Natural killer cell (primary cell): Measurements from ENCODE around the gene KIF1A. TPM values are rescaled to one million over a fixed set of nuclear protein-coding genes. Genes with fewer than 3 reads are reported as not detected.
"Not testable (repeated sequence)": the region's sequence is repeated elsewhere in the genome, so short reads cannot be mapped to it uniquely, and the experiment has no call there.

ENCODE experiments used
- ATAC-seq, 3 donors: fragments of 150-1000 bp in 2 of 3; fragments of 200-7000 bp in 1 of 3; cut with Tn5 transposase; 1 replicate in 1 of 3; 2 replicates in 2 of 3; pipeline ENCODE4 v1.10.0; 2021; ENCODE audit warnings: mild to moderate bottlenecking in 2 of 3, moderate library complexity in 2 of 3
- DNase-seq, 2 donors: peaks; one replicate each; pipeline versions ENCODE4 v3.0.0 to v3.0.0-alpha.2; 2013 to 2021; ENCODE audit warnings: mixed read lengths in 1 of 2
- H3K27ac ChIP-seq: one replicate; pipeline ENCODE4 v1.5.1; 2013; ENCODE audit warnings: mild to moderate bottlenecking, low read length
- H3K27me3 ChIP-seq: one replicate; pipeline ENCODE4 v1.6.1; 2013; ENCODE audit warnings: low read length; ENCODE audit not compliant: control insufficient read depth, insufficient read depth
- H3K36me3 ChIP-seq: one replicate; pipeline ENCODE4 v1.6.1; 2013; ENCODE audit warnings: low read length; ENCODE audit not compliant: control insufficient read depth, insufficient read depth
- H3K4me1 ChIP-seq: one replicate; pipeline ENCODE4 v1.6.1; 2013; ENCODE audit warnings: low read length; ENCODE audit not compliant: control insufficient read depth, insufficient read depth
- H3K4me3 ChIP-seq: one replicate; pipeline ENCODE4 v1.5.1; 2013; ENCODE audit warnings: low read length
- H3K9me3 ChIP-seq: one replicate; pipeline ENCODE4 v1.6.1; 2013; ENCODE audit warnings: low read length; ENCODE audit not compliant: control insufficient read depth, insufficient read depth
- H3K27ac Mint-ChIP-seq, 2 donors: one replicate each; pipeline ENCODE4 v1.8.0; 2022; ENCODE audit warnings: mild to moderate bottlenecking in 2 of 2, mixed read lengths in 2 of 2, moderate library complexity in 1 of 2
- H3K27me3 Mint-ChIP-seq, 2 donors: one replicate each; pipeline ENCODE4 v1.8.0; 2022; ENCODE audit warnings: low read depth in 2 of 2, mixed read lengths in 2 of 2
- H3K36me3 Mint-ChIP-seq: one replicate; pipeline ENCODE4 v1.8.0; 2022; ENCODE audit warnings: mixed read lengths
- H3K4me1 Mint-ChIP-seq, 2 donors: one replicate each; pipeline ENCODE4 v1.8.0; 2022; ENCODE audit warnings: mixed read lengths in 2 of 2
- H3K4me3 Mint-ChIP-seq: one replicate; pipeline ENCODE4 v1.8.0; 2022; ENCODE audit warnings: mild to moderate bottlenecking, moderate library complexity, mixed read lengths
- H3K9me3 Mint-ChIP-seq, 2 donors: one replicate each; pipeline ENCODE4 v1.8.0; 2022; ENCODE audit warnings: mixed read lengths in 2 of 2
- CTCF ChIP-seq: fragments of 200-600 bp; IDR thresholded peaks from one replicate; pipeline ENCODE4 v1.8.0; 2022; ENCODE audit warnings: antibody characterized with exemption
- WGBS: methylation state at CpG from one replicate; pipeline ENCODE4 v1.1.7; 2013; ENCODE audit warnings: missing lambda C conversion rate; ENCODE audit not compliant: insufficient coverage; 5-methylcytosine and 5-hydroxymethylcytosine counted together
- intact Hi-C: fragments of 100-400 bp; cut with micrococcal nuclease; formaldehyde crosslinking; loops from one replicate; pipeline ENCODE4 v1.14.2; 2022
- total RNA-seq, 4 donors: library from RNA; stranded (reverse); fragments of 120-200 nt in 1 of 4; gene quantifications; one replicate each; pipeline versions ENCODE4 v1.2.3 to v1.2.4, GENCODE V29; 2013 to 2022

Gene KIF1A
- total RNA-seq, 3 donors from 2014 or later (not counting 1 experiment from before 2014, with no cell fraction given), result 0.09 TPM; not detected in 2

DNA sequence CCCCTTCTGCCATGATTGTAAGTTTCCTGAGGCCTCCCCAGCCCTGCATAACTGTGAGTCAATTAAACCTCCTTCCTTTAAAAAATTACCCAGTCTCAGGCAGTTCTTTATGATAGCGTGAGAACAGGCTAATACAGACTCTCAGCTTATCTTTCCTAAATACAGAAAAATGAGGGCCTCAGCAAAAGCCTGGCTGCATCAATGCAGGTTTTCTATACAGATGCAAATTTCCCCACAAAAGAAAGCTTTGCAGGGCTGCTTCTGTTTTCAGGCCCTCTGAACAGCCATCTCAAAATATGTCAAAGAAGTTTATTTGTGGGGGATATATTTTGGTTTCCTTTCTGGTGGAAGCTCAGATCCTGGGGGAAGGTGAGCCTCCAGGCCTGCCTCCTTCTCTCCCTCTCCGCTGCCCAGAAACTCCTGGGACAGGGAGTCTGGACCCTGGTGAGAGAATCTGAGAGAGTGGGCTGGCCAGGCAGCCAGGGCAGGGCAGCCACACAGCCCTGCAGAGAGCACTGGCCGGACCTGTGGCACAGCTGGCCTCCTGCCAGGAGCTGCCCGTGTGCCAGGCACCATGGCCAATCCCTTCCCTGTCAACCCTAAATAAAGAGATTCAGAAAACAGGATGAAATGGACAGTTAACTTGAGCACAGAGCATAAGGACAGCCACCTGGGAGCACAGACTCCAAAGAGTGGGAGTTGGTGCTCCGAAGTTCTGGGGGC is 27.0 kb upstream of the KIF1A start:
- 90% methylated on average over 4 of the region's 5 CpGs for WGBS
- no peak overlapping the region for H3K4me3 ChIP-seq
- intact Hi-C loops, result no loop called here
- Mint-ChIP-seq H3K4me3 (no peak overlapping the region), H3K36me3 (no peaks in the 10 kb centered on the region), H3K9me3 (no peaks in the 10 kb centered on the region), H3K27ac (no peak overlapping the region), H3K4me1 (no peaks in the 10 kb centered on the region), H3K27me3 (peaks cover 0 to 14% of the 10 kb centered on the region in 2 donors)
- no peak overlapping the region for H3K27ac ChIP-seq
- no peaks in the 10 kb centered on the region for H3K27me3 ChIP-seq
- H3K9me3 ChIP-seq, result no peaks in the 10 kb centered on the region
- no peaks in the 10 kb centered on the region for H3K36me3 ChIP-seq
- no peak for ATAC-seq
- no peaks in the 10 kb centered on the region for H3K4me1 ChIP-seq
- no peak for DNase-seq
- no peak for TF ChIP-seq CTCF

DNA sequence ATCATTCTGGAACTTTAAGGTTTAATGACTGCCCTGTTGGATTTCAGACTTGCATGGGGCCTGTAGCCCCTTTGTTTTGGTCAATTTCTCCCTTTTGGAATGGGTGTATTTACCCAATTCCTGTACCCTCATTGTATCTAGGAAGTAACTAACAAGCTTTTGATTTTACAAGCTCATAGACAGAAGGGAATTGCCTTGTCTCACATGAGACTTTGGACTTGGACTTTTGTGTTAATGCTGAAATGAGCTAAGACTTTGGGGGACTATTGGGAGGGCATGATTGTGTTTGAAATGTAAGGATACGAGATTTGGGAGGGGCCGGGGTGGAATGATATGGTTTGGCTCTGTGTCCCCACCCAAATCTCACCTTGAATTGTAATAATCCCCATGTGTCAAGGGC is 26.3 kb upstream of the KIF1A start:
- H3K27me3 Mint-ChIP-seq, result peaks cover 0 to 14% of the 10 kb centered on the region in 2 donors
- H3K4me3 Mint-ChIP-seq, H3K36me3 Mint-ChIP-seq, H3K4me1 Mint-ChIP-seq, intact Hi-C loops, H3K9me3 ChIP-seq, H3K27me3 ChIP-seq, H3K36me3 ChIP-seq, H3K4me3 ChIP-seq, DNase-seq, H3K27ac ChIP-seq, H3K4me1 ChIP-seq, ATAC-seq, H3K27ac Mint-ChIP-seq, H3K9me3 Mint-ChIP-seq: not testable (repeated sequence)
- WGBS, result 94% methylated on average over 2 of the region's 2 CpGs

- 53% methylated on average over 9 of the region's 9 CpGs for WGBS
- Histone ChIP-seq H3K9me3 (no peaks in the 10 kb centered on the region), H3K27ac (no peak overlapping the region), H3K4me3 (no peak overlapping the region), H3K36me3 (no peaks in the 10 kb centered on the region), H3K27me3 (no peaks in the 10 kb centered on the region), H3K4me1 (no peaks in the 10 kb centered on the region)
- H3K9me3 Mint-ChIP-seq, result no peaks in the 10 kb centered on the region
- no peak overlapping the region for H3K4me3 Mint-ChIP-seq
- no peak overlapping the region for H3K27ac Mint-ChIP-seq
- TF ChIP-seq CTCF, result no peak
- intact Hi-C loops, result loop anchor here (2.0 kb wide), 1 partner anchor 326 kb away; no protein-coding TSS in a partner anchor
- H3K36me3 Mint-ChIP-seq, result no peaks in the 10 kb centered on the region
- H3K4me1 Mint-ChIP-seq, result no peaks in the 10 kb centered on the region
- peak in 1 of 3 donors; percentile 6 for ATAC-seq
- peaks cover 0 to 11% of the 10 kb centered on the region in 2 donors for H3K27me3 Mint-ChIP-seq
- DNase-seq, result peak in 1 of 2 donors; percentile 50
Observed at GRCh38 chr2:240840435-240841060, 20.5 kb upstream of the KIF1A start.
